KG1 (cell line): ENCODE results near the gene GLI2.

ENCODE experiments used
- DNase-seq: peaks from one replicate; lab custom pipeline; 2025; lab: John Stamatoyannopoulos, UW

The GLI2 gene

DNA sequence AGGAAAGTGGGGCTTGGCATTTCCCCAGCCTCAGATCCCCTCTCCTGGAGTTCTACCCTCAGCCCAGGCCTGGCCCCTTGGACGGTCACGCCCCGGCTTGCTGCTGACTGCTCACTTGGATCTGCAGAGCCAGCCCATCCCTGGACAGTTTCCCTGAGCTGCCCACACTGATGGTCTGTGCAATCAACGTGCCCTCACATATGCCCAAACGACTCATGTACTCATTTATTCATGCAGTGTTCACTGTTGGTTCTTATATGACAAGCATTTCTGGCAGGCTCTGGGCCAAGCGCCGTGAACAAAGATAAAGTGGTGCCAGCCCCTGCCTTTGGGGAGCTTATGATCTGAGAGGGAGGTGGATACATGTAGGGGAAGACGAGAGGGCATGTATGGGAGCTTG lies 20.3 kb upstream of the GLI2 start:
- DNase-seq, result no peak

DNA sequence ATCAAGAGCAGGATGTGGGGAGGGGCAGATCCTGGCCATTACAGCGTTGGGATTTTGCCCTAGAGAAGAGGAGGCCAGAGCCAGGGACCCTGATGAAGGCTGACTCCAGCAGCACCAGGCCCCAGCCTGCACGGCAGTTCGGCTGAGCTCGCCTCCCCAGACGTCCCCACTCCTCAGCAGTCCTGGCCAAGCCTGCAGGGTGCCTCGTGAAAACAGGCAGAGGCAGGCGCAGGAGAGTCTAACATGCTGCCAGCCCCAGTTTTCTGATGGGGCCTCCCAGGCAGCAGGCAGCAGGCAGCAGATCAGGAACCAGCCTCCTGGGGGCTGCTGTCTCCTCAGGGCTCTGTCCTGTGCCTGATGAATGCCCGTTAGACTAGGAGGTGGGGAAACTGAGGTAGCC lies 19.7 kb upstream of the GLI2 start:
- no peak for DNase-seq

DNA sequence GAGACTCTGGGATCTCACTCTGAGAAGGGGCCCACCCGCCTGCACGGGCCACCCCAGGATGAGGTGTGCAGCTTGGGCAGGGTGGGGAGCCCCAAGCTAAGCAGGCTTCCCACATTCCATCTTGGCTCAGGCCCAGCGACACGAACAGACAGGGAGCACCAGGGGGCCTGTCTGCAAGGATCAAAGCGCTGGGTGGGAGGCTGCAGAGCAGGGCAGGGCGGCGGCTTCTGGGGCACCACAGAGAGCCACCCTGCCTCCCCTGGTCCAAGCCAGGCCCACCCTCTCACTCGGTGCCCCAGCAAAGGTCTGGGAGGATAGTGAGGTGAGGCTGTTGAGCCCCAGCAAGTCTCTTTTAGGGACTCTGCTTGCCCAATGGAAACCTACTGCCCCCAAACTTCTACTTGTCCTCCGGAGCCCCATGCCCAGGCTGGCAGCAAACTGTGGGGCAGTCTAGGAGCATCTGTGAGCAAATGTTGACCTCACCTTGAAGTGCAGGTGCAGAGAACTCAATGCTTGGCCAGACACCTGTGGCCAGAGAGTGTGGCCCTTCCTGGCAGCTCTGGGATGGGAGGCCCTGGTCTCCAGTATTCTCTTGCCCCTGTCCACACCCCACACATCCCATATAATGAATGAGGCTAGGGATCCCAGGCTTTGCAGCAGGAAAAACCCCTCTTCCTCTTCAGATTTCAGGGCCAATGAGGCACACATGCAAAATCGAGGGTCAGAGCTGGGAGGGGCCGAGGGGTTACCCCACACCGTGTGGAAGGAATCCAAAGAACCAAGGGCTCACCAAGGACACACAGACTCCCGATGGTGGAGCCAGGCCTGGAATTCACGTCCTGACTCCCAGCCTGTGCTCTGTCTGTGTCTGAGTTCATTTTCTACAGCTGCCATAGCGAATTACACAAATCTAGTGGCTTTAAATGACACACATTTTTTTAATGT lies 18.8 kb upstream of the GLI2 start:
- no peak for DNase-seq

DNA sequence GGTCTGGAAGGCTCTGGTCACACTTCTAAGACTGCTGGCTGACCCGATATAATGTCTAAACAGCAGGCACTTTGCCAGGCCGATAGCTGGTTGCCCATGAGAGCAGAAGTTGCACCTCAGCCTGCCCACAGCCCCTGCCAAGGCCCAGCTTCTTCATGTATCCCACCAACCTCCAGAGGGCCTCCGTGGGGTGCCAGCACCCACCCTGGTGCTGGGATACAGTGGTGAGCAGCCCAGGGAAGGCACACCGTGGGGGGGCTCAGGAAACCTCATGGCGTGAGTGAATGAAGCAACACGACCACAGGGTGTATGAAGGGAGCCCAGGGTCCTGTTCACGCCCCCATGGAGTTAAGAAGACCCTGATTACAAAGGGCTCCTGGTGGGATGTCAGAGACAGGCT lies 16.2 kb upstream of the GLI2 start:
- DNase-seq, result no peak

DNA sequence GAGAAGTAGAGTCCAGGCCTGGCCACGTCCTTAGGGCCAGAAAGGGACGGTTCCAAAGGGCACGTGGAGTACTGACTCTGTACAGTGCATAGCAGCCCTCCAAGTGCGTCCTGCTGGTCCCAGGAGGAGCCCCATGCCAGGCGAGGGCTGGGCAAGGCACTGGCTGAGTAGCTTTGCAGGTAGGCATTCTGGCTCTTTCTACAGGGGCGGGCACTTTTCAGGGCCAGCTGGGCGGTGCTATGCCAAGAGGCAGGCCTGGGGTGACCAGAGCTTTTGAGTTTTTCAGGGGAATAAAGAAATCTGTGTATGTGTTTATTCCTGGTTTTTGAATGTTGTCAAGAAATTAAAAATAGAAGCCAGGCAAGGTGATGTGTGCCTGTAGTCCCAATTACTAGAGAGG lies 15.4 kb upstream of the GLI2 start:
- no peak for DNase-seq

DNA sequence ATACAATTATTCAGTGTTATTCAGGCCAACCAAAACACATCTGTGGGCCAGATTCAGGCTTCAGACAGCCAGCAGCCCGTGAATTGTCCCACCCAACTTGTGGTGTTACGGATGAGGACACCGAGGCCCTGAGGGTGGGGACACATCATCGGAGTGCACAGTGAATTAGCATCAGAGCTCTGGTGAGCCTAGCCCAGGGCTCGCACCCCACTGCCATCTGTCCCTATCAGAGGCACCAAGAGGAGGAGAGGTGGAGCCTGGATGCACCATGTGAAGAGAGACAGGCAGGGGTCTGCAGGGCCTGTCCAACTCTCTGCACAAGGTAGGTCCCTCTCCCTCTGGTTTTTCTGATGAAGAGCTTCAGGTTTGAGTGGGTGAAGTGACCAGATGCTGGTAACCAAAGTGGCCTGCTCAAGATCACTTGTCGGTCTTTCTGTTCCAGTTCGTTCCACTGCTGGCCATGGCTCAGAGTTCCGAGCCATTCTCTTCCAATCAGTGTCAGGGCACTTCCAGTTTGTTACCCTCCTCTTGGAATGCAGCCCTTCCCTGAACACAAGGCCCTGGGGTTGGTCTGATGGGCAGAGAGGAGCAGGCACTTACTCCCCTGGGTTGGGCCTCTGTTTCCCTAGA lies 14.8 kb upstream of the GLI2 start:
- no peak for DNase-seq

DNA sequence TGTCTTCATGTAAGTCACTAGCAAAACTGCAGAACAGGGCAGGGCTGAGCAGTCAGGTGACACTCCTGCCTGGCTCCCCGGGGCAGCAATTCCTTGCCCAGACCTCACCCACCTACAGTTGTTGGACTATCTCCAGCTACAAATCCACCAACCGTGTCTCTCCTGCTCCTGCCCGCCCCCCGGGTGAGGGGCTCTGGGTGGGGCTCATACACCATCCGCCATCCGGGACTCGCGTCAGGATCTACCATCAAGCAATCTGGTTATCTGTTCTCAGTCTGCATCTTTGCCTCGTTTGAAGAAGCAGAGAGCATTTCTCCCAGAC lies 13.5 kb upstream of the GLI2 start:
- DNase-seq, result no peak

DNA sequence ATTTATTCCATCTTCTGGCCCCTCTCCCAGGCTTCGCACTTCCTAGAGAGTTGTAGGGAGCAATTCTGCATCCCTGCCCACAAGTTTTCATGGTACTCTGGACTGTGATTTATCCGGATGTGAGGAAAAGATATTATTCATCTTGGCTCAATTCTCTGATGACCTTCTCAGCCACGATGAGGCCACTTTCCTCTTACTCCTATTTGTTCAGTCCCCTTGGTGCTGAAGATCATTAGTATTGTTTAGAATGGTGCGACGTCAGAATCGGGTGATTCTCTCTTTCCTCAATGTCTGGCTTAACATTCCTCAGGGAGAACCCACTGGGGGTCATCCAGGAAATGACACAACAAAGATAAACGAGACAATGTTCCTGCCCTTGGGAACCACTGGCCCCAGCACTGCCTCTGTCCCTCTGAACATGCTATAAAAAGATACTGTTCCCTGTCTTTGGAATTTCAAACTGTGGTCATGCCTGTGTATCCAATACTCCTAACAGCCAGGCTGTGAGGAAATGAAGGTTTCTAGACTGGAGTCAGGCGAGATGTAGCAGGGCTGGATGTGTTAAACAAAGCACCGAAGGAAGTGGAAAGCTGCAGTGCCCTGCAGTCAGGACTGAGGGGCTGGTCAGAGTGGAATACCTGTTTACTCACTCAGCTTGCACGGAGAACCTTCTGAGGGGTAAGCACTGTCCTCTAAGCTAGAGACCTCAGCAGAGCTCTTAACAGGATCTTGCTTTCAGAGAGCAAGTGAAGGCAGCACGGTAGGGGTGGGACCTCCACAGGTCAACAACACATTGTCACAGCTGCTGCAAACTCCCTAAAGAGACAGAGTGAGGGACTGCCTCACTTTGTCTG lies 12.9 kb upstream of the GLI2 start:
- no peak for DNase-seq

DNA sequence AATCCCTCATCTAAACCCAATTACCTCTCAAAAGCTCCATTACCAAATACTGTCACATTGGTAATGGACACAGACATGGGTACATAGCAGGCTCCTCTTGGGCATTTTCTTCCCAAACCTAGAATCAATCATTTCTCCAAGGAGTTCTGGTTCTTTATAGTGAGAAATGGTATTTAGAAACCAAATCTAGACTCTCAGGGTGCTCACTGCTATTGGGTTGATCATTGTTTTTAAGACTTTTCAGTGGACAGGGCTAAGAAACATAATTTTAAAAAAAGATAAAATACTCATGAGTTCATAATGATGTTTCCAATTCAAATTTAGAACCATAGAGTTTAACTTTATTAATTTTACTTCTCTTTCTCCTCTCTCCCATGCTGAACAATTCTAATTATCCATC lies 9.4 kb upstream of the GLI2 start:
- no peak for DNase-seq

DNA sequence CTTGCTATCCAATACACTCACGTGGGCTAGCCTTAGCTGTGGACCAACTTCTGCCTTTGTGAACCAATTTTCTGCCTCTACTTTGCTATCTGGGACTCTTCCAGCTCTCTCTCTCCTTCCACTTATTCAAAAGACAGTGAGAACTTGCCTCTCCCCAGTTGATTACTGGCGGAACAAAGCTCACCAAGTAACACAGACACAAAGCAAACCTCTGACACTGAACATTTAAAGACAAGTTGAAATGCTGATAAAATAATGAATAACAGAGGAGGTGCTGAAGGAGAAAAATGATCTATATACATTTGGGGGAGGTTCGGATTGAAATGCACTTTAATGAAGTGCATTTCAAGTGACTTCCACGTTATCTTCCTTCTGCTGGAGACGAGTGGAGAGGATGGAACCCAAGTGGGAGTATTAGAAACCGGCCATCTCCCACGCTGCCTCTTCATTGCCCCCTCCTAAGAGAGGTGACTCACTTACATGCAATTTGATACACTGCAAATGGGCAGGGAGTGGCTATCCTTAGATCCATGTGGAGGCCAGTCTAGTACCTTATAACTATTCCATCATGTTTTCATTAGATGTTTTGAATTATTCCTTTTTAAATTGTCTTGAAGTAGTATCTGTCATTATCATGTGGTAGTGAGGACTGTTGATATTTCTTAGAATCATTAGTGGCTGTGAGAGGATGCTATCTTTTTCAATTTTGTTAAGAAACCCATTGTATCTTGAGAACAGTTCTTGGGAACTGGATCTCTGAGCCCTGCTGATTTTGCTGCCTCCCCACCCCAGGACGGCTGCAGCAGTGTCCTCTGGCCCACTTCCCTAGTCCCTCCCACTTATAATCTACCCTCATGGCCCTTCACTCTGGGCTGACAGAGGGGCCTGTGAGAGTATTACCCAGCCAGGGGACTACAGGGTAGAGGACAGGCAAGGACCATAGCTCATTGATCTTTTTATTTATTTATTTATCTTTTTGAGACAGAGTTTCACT lies 6.0 kb upstream of the GLI2 start:
- no peak for DNase-seq

DNA sequence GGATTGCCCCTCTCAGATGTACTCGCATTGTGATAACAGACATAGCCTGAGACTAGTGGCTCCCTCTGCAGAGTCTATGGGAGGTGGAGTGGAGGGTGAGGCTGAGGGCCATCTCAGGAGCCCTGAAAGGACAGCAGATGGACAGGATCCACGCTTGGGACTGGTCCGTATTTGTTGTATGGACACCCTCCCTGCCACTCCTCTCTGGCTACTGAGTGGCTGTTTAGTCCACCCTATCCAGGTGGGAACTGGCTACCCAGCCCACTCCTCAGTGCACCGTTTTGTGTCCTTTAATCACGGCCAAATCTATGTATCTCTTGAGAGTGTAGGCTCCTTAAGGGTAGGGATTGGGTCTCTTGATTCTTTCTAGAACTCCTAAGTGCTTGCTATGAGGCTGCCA lies 4.5 kb upstream of the GLI2 start:
- no peak for DNase-seq

DNA sequence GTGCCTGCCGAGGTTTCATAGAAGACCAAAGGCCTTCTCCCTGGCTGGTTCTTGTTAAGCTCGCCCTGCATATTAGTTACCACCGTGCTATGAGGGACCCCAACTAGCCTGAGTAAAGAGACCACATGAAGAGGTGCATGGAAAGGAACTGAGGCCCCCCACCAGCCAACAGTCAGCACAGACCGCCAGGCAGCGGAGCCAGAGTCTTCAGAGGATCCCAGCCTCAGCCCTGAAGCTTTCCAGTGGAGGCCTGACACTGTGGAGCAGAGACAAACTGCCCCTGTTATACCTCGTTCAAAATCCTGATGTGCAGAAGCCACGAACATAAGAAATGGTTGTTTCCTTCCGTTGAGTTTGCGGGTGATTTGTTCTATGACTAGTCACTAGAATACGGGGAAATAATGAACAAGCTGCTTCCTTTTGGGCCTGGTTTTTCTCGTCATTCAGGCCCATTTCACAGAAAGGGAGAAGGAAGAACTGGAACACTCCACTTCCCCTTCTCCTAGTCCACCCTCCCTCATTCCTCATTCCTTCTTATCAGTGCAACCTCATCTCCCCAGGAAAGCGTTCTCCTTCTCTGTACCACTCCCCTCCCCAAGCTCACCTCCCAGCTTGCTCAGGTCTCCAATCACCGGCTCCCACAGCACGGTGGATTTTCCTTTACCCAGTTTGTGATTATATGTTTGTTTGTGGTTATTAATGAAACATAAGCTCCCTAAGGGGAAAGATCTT lies 3.0 kb upstream of the GLI2 start:
- DNase-seq, result peak; percentile 22

DNA sequence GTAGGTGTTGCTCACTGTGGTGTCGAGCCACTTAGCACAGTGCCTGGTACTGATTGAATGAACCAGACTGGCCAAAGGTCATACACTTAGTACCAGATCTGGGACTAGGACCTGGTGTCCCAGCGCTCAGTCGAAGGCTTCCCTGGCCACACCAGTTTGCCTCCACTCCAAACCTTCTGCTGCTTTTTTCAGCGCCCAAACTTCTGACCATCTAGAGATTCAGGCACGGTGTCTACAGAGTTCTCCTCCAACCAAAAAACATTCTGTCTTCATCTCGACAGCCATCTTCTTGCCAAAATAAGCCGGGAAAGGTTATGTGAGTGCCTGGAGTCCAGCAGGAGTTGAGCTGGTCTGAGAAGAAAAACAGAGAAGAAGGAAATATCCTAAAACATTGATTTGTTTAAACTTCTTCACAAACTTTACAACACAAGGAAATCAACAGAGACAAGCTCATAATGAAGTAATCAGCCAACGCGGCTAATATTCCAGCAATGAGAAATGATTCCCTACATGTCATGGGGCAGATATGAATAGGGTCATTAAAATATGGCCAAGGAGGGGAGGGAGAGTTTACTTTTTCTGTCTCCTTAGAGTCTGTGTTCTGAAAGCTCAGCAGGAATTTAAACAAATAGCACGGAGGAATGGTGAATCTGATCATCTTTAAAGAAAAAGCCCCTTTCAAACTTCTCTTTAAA lies 2.3 kb upstream of the GLI2 start:
- DNase-seq, result no peak

DNA sequence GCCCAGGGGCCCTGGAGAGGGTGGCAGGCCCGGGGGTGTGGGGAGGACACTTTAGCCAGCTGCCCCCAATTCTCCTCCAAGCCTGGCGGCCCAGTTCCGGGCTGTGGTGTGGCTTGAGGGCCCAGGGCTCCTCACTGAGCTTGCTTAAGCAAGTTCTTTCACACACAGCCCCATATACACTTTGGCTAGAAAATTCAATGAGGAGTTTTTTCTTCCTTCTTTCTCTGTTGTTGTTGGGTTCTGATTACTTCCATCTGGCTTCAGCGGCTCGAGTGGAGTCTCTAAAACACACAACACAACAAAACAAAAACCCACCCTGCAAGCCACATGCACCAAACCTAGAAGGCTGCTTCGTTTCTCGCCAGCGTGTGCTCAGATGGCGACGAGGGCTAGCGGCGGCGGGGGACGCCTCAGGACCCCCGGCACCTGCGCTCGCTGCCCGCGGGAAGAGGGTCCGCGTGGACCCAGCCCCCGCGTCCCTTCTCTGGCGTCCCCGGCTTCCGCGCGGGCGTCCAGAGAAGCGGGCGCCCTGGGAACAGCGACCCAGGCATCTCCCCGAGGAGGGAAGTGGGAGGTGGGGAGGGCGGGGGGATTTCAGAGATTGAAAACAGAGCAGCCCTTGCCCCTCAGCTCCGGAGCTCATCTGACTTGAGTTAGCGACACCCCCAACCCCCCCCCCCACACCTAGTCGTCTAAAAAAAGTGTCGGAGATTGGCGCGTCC lies 577 bp upstream of the GLI2 start:
- DNase-seq, result no peak

DNA sequence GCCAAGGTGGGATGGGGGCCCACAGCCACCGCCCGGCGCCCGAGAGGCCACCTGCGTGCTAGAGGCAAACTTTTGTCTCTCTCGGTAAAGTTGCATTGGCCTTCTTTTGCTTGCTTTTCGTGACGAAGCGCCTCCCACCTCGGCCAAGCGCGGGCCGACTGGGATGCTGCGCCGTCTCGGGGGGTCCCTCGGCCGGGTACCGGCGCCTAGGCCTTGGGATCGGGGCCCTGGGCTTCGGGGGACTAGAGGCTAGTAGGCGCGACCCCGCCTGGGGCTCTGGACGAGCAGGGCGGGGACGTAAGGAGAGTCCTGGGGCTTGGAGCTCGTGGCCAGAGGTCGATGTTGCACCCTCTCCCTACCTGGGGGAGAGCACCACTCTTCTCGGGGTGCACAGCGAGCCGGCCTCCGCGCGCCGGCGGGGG lies 545 bp downstream of the GLI2 start:
- DNase-seq, result no peak

DNA sequence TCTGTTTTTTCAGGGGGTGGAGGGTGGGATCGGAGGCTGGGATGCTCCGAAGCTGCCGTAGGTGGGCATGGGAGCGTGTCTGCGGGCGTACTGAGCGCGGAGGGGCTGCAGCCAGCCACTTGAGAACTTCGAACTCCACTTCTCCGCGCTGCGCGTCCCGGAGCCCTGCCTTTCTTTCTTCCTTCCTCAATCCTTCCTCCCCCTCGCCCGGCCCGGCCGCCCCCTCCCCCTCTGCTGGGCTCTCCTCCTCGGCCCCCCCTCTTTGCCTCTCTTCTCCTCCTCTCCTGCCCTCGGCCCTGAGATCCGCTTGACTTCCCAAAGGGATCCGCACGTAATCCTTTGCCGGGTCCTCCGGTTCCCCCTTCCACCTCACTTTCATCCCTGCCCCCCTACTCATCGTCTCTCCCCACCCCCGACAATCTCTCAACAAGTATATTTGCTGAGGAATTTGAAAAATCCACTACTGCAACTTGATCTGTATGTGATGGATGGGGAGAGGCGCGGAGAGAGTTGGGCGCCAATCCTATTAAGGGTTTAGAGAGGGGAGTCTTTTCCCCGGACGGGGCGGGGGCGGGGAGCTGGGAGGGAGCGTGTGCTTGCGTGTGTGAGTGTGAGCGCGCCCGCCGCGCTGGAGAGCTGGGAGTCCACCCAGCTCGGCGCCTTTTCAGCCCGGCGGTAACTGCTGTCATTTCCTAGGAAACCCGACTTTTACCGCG lies 1.1 kb downstream of the GLI2 start:
- DNase-seq, result no peak

DNA sequence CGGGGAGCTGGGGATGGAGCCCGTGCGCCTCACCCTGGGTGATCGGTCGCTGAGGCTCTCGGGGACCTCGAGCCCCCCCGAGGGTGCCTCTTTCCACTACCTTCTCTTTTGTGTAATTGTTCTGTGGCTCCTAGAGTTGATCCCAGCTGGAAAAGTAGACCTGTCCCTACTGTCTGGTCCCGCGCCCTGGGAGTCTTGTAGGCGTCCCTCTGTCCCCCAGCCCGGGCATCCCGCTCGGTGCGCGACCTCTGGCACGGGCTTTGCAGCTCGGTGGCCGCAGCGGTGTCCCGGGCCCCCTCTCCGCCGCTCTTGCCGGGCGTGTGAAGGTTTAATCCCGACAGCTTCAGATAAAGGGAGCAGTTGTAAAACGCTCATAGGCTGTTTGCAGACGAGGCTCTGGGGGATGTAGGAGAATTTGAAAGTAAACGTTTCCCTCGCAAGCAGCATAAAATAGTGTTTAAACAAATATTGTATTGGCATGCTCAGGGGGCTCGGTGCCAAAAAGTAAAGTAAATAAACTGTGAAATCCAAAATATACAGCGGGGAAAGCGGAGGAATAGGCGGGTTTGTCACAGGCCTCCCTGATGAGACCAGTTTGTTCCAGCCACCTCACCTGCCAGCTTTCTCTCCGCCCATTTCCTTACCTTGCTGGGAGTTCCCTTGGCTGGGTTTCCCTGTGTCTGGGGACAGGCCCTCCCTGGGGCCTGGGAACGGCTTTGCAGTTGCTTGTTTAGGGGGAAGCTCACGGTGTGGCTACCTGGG lies 1.9 kb downstream of the GLI2 start:
- no peak for DNase-seq

DNA sequence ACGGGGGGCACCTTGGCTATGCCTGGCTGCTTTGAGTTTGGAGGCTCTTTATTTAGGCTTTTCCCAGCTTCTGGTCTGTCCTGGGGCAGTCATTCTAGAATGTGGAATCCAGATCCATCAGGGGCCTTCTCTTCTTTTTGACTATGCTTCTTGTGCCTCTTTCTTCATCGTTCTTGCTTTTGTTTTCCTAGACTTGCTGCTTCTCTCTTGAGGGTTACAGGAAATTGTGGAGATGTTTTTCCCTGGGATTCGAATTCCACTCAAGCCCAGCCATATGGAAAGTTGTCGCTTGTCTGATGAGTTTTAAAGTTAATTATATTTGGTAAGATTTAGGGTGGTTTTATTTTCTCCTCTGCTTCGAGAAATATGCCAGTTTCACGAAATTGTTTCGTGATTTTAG lies 2.4 kb downstream of the GLI2 start:
- no peak for DNase-seq
